Osteocyte (in vitro differentiated cells): ENCODE measurements around the gene KCNIP4. TPM values are rescaled to one million over a fixed set of nuclear protein-coding genes. Genes with fewer than 3 reads are reported as not detected.

Experiments
- DNase-seq: peaks from one replicate; pipeline ENCODE4 v3.0.0; 2021; ENCODE audit warnings: mixed read lengths; ENCODE audit not compliant: unreplicated experiment; ENCODE audit errors: extremely low spot score
- H3K27ac Mint-ChIP-seq: one replicate; pipeline ENCODE4 v1.8.0; 2021; ENCODE audit warnings: mild to moderate bottlenecking, mixed read lengths; ENCODE audit not compliant: unreplicated experiment
- H3K27me3 Mint-ChIP-seq: one replicate; pipeline ENCODE4 v1.8.0; 2021; ENCODE audit warnings: mixed read lengths; ENCODE audit not compliant: unreplicated experiment
- H3K36me3 Mint-ChIP-seq: one replicate; pipeline ENCODE4 v1.8.0; 2021; ENCODE audit warnings: mixed read lengths; ENCODE audit not compliant: unreplicated experiment
- H3K4me1 Mint-ChIP-seq: one replicate; pipeline ENCODE4 v1.8.0; 2021; ENCODE audit warnings: mixed read lengths; ENCODE audit not compliant: unreplicated experiment
- H3K4me3 Mint-ChIP-seq: one replicate; pipeline ENCODE4 v1.8.0; 2021; ENCODE audit warnings: mild to moderate bottlenecking, moderate library complexity, mixed read lengths; ENCODE audit not compliant: unreplicated experiment
- H3K9me3 Mint-ChIP-seq: one replicate; pipeline ENCODE4 v1.8.0; 2021; ENCODE audit warnings: mixed read lengths; ENCODE audit not compliant: unreplicated experiment
- total RNA-seq: library from RNA; stranded (reverse); gene quantifications from 2 replicates; pipeline ENCODE4 v1.2.1, GENCODE V29; 2021
- TF ChIP-seq, protein P1 (sequence below): fragments of 200-600 bp; sonication (generic); IDR thresholded peaks from 2 replicates; pipeline ENCODE4 v1.5.0; 2021; ENCODE audit warnings: antibody characterized with exemption, mild to moderate bottlenecking, moderate library complexity

Gene KCNIP4
- total RNA-seq, 1 donor from 2014 or later, result 0.24 TPM

DNA sequence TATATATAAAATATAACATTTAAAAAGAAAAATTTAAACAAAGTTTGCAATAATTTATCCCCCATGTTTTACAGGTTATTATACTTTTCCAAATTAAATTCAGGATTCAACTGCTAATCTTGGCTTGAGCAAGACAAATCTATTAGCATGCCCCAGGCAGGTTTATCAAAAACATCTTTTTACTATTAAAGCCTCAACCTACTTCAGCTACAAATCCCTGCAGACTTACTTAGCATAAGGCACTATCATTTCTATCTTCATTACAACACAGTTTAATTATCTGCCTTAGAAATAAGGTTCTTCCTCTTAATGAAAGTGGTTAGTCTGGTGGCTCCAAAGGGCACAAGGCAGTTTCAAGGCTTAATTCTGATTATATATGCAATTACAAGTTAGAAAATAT is 770.7 kb downstream of the KCNIP4 start:
- H3K36me3 Mint-ChIP-seq, result no peaks in the 10 kb centered on the region
- H3K4me3 Mint-ChIP-seq, result no peak overlapping the region
- no peak overlapping the region for H3K27ac Mint-ChIP-seq
- TF ChIP-seq, protein P1, sequence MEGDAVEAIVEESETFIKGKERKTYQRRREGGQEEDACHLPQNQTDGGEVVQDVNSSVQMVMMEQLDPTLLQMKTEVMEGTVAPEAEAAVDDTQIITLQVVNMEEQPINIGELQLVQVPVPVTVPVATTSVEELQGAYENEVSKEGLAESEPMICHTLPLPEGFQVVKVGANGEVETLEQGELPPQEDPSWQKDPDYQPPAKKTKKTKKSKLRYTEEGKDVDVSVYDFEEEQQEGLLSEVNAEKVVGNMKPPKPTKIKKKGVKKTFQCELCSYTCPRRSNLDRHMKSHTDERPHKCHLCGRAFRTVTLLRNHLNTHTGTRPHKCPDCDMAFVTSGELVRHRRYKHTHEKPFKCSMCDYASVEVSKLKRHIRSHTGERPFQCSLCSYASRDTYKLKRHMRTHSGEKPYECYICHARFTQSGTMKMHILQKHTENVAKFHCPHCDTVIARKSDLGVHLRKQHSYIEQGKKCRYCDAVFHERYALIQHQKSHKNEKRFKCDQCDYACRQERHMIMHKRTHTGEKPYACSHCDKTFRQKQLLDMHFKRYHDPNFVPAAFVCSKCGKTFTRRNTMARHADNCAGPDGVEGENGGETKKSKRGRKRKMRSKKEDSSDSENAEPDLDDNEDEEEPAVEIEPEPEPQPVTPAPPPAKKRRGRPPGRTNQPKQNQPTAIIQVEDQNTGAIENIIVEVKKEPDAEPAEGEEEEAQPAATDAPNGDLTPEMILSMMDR, result no peak
- peaks cover 19% of the 10 kb centered on the region for H3K9me3 Mint-ChIP-seq
- no peak for DNase-seq
- H3K27me3 Mint-ChIP-seq, result no peaks in the 10 kb centered on the region
- H3K4me1 Mint-ChIP-seq, result peaks cover 8% of the 10 kb centered on the region

DNA sequence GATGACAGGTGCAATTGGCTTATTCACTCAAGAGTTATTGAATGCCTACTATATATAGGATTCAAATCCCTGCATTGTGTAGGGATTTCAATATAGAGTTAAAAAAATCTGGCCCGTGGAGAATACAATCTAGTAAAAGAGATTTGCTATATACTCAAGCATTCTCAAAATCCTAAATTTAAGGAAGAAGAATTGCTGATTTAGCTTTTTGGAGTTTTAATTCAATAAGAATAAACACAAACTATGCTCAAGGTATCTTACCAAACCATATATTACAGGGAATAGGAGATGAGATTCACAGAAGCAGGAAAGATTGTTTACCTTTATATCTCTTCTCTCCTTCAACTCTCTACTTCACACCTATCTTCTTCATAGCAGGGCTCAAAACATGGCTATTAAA is 771.5 kb downstream of the KCNIP4 start:
- Mint-ChIP-seq H3K27ac (no peak overlapping the region), H3K9me3 (peaks cover 18% of the 10 kb centered on the region), H3K4me1 (peaks cover 6% of the 10 kb centered on the region), H3K27me3 (no peaks in the 10 kb centered on the region), H3K4me3 (no peak overlapping the region), H3K36me3 (no peaks in the 10 kb centered on the region)
- TF ChIP-seq, protein P1, result no peak
- DNase-seq, result no peak

DNA sequence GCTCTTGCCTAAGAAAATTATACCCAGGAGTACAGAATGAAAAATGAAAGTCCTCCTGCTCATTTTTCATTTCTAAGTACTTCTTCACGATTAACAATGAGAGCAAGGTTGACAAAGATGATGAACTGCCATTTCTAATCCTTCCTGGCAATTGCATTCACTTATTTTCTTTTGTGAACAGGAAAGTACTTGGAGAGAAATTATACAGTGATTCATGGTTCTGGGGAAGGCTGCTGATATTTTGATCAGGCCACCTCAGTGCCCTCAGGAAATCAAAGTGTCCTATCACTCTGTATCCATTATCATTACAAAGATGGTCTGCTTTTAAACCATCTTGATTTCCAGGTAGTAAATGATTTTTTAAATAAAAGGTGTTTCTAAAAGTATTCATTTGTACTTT is 780.9 kb downstream of the KCNIP4 start:
- no peak for DNase-seq
- H3K36me3 Mint-ChIP-seq, result no peaks in the 10 kb centered on the region
- no peaks in the 10 kb centered on the region for H3K27me3 Mint-ChIP-seq
- peaks cover 8% of the 10 kb centered on the region for H3K9me3 Mint-ChIP-seq
- TF ChIP-seq, protein P1, result no peak
- no peak overlapping the region for H3K4me3 Mint-ChIP-seq
- H3K4me1 Mint-ChIP-seq, result no peaks in the 10 kb centered on the region
- no peak overlapping the region for H3K27ac Mint-ChIP-seq

DNA sequence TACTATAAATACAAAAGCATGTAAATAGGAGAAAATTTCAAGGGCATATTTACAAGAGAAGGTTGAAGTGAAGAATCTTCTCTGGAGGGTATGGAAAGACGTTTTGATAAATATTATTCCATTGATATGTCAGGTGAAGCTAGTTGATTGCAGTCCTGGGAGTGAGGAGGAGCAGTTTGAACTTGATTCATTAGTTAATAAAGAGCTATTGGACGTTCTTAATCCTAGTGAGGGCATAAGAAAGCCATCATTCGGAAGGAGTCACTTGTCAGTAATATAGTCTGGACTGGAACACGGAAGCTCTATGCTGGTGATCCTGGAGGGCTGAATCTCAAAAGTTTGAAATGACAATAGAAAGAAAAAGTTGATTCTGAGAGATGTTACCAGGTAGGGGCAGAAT is 793.2 kb downstream of the KCNIP4 start:
- H3K9me3 Mint-ChIP-seq, result peaks cover 9% of the 10 kb centered on the region
- DNase-seq, result no peak
- H3K36me3 Mint-ChIP-seq, result no peaks in the 10 kb centered on the region
- no peak overlapping the region for H3K4me3 Mint-ChIP-seq
- no peaks in the 10 kb centered on the region for H3K27me3 Mint-ChIP-seq
- TF ChIP-seq, protein P1, result no peak
- H3K4me1 Mint-ChIP-seq, result no peaks in the 10 kb centered on the region
- no peak overlapping the region for H3K27ac Mint-ChIP-seq

DNA sequence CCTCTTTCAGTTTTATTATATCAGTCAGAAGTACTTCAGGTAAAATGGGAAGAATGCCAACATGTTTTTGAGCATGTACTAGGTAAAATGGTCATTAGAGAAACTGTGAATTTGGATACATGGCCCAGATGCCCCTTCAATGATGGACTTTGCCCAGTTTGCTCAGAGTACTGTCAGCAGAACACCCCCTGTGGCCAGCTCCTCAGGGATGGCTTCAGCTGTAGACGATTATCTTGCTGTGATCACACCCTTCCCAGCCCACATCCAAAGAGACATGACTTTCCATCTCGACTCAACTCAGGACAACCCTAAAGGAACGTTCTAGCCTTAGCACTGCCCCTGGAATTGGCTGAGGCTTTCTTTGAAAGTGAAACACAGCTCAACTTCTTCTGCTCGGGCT is 809.2 kb downstream of the KCNIP4 start:
- no peaks in the 10 kb centered on the region for H3K9me3 Mint-ChIP-seq
- no peaks in the 10 kb centered on the region for H3K4me1 Mint-ChIP-seq
- TF ChIP-seq, protein P1, result no peak
- no peak for DNase-seq
- no peak overlapping the region for H3K27ac Mint-ChIP-seq
- H3K27me3 Mint-ChIP-seq, result no peaks in the 10 kb centered on the region
- no peaks in the 10 kb centered on the region for H3K36me3 Mint-ChIP-seq
- H3K4me3 Mint-ChIP-seq, result no peak overlapping the region
